Heart left ventricle (tissue), 16 donors: ENCODE results near the gene FMOD. TPM values are rescaled to one million over a fixed set of nuclear protein-coding genes. Genes with fewer than 3 reads are reported as not detected.

Source experiments
- ATAC-seq, 4 donors: fragments of 200-7000 bp; cut with Tn5 transposase; one replicate each; pipeline ENCODE4 v1.9.1; 2020 to 2022; ENCODE audit warnings: moderate library complexity in 4 of 4, mild to moderate bottlenecking in 3 of 4, moderate number of reproducible peaks in 1 of 4
- DNase-seq, 5 donors: peaks; one replicate each; pipeline ENCODE4 v3.0.0-alpha.2; 2020
- H3K27ac ChIP-seq, 12 donors: fragments of 200-600 bp; sonication (generic) in 4 of 12; one replicate each; pipeline versions ENCODE4 v1.5.0 to v1.8.0; 2016 to 2022; ENCODE audit warnings: mild to moderate bottlenecking in 2 of 12
- H3K27me3 ChIP-seq, 9 donors: fragments of 200-600 bp; sonication (generic) in 2 of 9; one replicate each; pipeline versions ENCODE4 v1.5.1 to v1.8.0; 2016 to 2022; ENCODE audit warnings: mild to moderate bottlenecking in 3 of 9
- H3K36me3 ChIP-seq, 9 donors: fragments of 200-600 bp; sonication (generic) in 2 of 9; one replicate each; pipeline versions ENCODE4 v1.5.0 to v1.8.0; 2018 to 2022; ENCODE audit warnings: mild to moderate bottlenecking in 2 of 9
- H3K4me1 ChIP-seq, 12 donors: fragments of 200-600 bp; sonication (generic) in 4 of 12; one replicate each; pipeline versions ENCODE4 v1.5.0 to v1.8.0; 2016 to 2022; ENCODE audit warnings: mild to moderate bottlenecking in 3 of 12
- H3K4me3 ChIP-seq, 12 donors: fragments of 200-600 bp; sonication (generic) in 4 of 12; one replicate each; pipeline versions ENCODE4 v1.5.0 to v1.8.0; 2017 to 2022; ENCODE audit warnings: mild to moderate bottlenecking in 9 of 12, moderate library complexity in 4 of 12
- H3K9me3 ChIP-seq, 12 donors: fragments of 200-600 bp; sonication (generic) in 4 of 12; one replicate each; pipeline versions ENCODE4 v1.5.0 to v1.8.0; 2016 to 2022; ENCODE audit warnings: mild to moderate bottlenecking in 1 of 12
- CTCF ChIP-seq, 12 donors: fragments of 200-600 bp; sonication (generic) in 4 of 12; IDR thresholded peaks; one replicate each; pipeline versions ENCODE4 v1.5.0 to v1.8.0; 2018 to 2022; ENCODE audit warnings: antibody characterized with exemption in 12 of 12, mild to moderate bottlenecking in 5 of 12
- POLR2A ChIP-seq, 2 donors: fragments of 450-650 bp; IDR thresholded peaks; one replicate each; pipeline ENCODE4 v1.6.1; 2017; ENCODE audit warnings: antibody characterized with exemption in 2 of 2, mild to moderate bottlenecking in 2 of 2, moderate library complexity in 2 of 2
- WGBS, 4 donors: extraction: QIAGEN DNeasy Blood & Tissue Kit in 2 of 4; methylation state at CpG; one replicate each; pipeline versions ENCODE4 v1.1.5 to v1.1.7; 2013 to 2018; 5-methylcytosine and 5-hydroxymethylcytosine counted together
- intact Hi-C, 10 donors: fragments of 100-400 bp; cut with DNase I; formaldehyde crosslinking; loops; one replicate each; pipeline versions ENCODE4 v1.11.1 to v1.14.2; 2022
- polyA plus RNA-seq, 2 donors: library from polyadenylated mRNA; stranded (reverse); fragments of 200-250 nt; gene quantifications; one replicate each; pipeline ENCODE4 v1.2.3, GENCODE V29; 2013
- total RNA-seq, 9 donors: library from RNA; depleted of rRNA in 2 of 9; stranded (reverse); fragments of >200 nt in 2 of 9; fragmentation: NEBNext Ultra II Directional in 3 of 9; extraction: Animal tissue kit (Norgen Biotek cat#: 25700) in 3 of 9; gene quantifications; one replicate each; pipeline versions ENCODE4 v1.1.0 to v1.2.4, GENCODE V29; 2016 to 2023
- donor health status: ischemic (EF 13 %, LVEDD 7.1; RV severe dilation, severe dysfunction).
- donor health status: healthy with polysubstance abuse.
- donor health status: DM: no; HTN: yes; CAD: no.
- donor health status: DM: no; HTN: no; CAD: no.
- donor health status: ischemic (EF 25% LVEDD 6.9; RV normal size, moderate dysfunction).
- donor health status: ischemic (EF 25% LVEDD 5.7; RV mildly dilated, moderate dysfunction).
- donor health status: healthy.
- donor health status: DM: yes; HTN: yes; CAD: no.
- donor health status: ischemic (EF 35%, LVEDD 5.7; RV mildly dilated, moderate dysfunction).
- donor health status: nonischemic (EF 11% LVEDD 7.7; RV severe dilation, severe dysfunction).
- donor health status: DM: yes; HTN: yes; CAD: no.
- donor health status: PGD.
- donor health status: ischemic (EF 29% LVEDD 5.4; RV normal size, mild dysfunction).
- donor health status: nonischemic (EF 23%, LVEDD 6.1; RV moderate dilation, normal function).

FMOD gene
- total and polyA plus RNA-seq, 11 donors = 3.0 to 33.2 (median 8.1) TPM

GRCh38 chr1:203308328-203308922 is 42.5 kb downstream of the FMOD start:
- Histone ChIP-seq H3K27ac (peak overlapping the region in 8 of 12 donors; percentile 93 to 100 (median 98)), H3K4me1 (peaks cover 5 to 55% (median 40%) of the 10 kb centered on the region in 12 donors), H3K27me3 (no peaks in the 10 kb centered on the region), H3K36me3 (peaks cover 3 to 50% (median 42%) of the 10 kb centered on the region in 9 donors), H3K9me3 (no peaks in the 10 kb centered on the region), H3K4me3 (peak overlapping the region; percentile 58 to 100 (median 91))
- TF ChIP-seq CTCF (IDR thresholded peaks at IDR 0.05) (no peak), POLR2A (IDR thresholded peaks at IDR 0.05) (no peak)
- intact Hi-C loops = loop anchor here in 3 of 10 donors (5.0 kb wide), 1 partner anchor 36 kb away; no protein-coding TSS in a partner anchor
- ATAC-seq (no peak), DNase-seq (no peak)
- 32 to 43% (median 37%) methylated on average over 5 of the region's 5 CpGs for WGBS, 4 donors

- H3K4me1 ChIP-seq = peaks cover 5 to 55% (median 40%) of the 10 kb centered on the region in 12 donors
- no peak for DNase-seq
- H3K36me3 ChIP-seq = peaks cover 3 to 50% (median 42%) of the 10 kb centered on the region in 9 donors
- intact Hi-C loops = loop anchor here in 6 of 10 donors (1.0 to 5.0 kb wide), 4 partner anchors 19 to 35 kb away; no protein-coding TSS in a partner anchor
- peak overlapping the region; percentile 58 to 100 (median 91) for H3K4me3 ChIP-seq
- H3K27me3 ChIP-seq = no peaks in the 10 kb centered on the region
- WGBS, 4 donors = 14 to 18% (median 17%) methylated on average over 3 of the region's 3 CpGs
- H3K27ac ChIP-seq = peak overlapping the region; percentile 85 to 100 (median 98)
- no peak for TF ChIP-seq CTCF (IDR thresholded peaks at IDR 0.05)
- no peak for TF ChIP-seq POLR2A (IDR thresholded peaks at IDR 0.05)
- no peaks in the 10 kb centered on the region for H3K9me3 ChIP-seq
- ATAC-seq = no peak
Measured at GRCh38 chr1:203307641-203308126, 43.2 kb downstream of the FMOD start.

GRCh38 chr1:203306965-203307541 is 43.9 kb downstream of the FMOD start:
- H3K9me3 ChIP-seq = no peaks in the 10 kb centered on the region
- no peaks in the 10 kb centered on the region for H3K27me3 ChIP-seq
- peak in 1 of 12 donors; percentile 3 for TF ChIP-seq CTCF (IDR thresholded peaks at IDR 0.05)
- TF ChIP-seq POLR2A (IDR thresholded peaks at IDR 0.05) = no peak
- no peak for ATAC-seq
- DNase-seq = peak; percentile 42 to 71 (median 51)
- peak overlapping the region; percentile 58 to 100 (median 91) for H3K4me3 ChIP-seq
- peaks cover 3 to 50% (median 42%) of the 10 kb centered on the region in 9 donors for H3K36me3 ChIP-seq
- peak overlapping the region; percentile 85 to 100 (median 98) for H3K27ac ChIP-seq
- WGBS, 4 donors = 17 to 21% (median 19%) methylated on average over 16 to 21 of the region's 21 CpGs
- peaks cover 5 to 55% (median 40%) of the 10 kb centered on the region in 12 donors for H3K4me1 ChIP-seq
- intact Hi-C loops = loop anchor here in 8 of 10 donors (1.0 to 5.0 kb wide), 7 partner anchors 19 to 35 kb away; no protein-coding TSS in a partner anchor
